HCT116 (cell line): ENCODE measurements around the gene BPIFB4.

Experiments
- ELF1 ChIP-seq: IDR thresholded peaks from 2 replicates; pipeline ENCODE4 v1.6.1; 2012; ENCODE audit warnings: low read depth, borderline replicate concordance
- EZH2 ChIP-seq: fragments of 200-600 bp; sonication (generic); IDR thresholded peaks from 2 replicates; pipeline ENCODE4 v1.6.1; 2017; ENCODE audit warnings: antibody characterized with exemption, mixed run types
- EZH2phosphoT487 ChIP-seq: fragments of 200-600 bp; IDR thresholded peaks from 2 replicates; pipeline ENCODE4 v1.6.1; 2018; ENCODE audit warnings: antibody characterized with exemption, borderline replicate concordance
- JUND ChIP-seq: IDR thresholded peaks from 2 replicates; pipeline ENCODE4 v1.6.1; 2012
- POLR2A ChIP-seq: IDR thresholded peaks from 2 replicates; pipeline ENCODE4 v1.7.0; 2011; ENCODE audit warnings: borderline replicate concordance; ENCODE audit not compliant: insufficient read depth, insufficient read length; ENCODE audit errors: extremely low read depth
- POLR2AphosphoS5 ChIP-seq: IDR thresholded peaks from 2 replicates; pipeline ENCODE4 v1.6.1; 2011; ENCODE audit warnings: mild to moderate bottlenecking, low read depth, low read length, moderate library complexity
- REST ChIP-seq: IDR thresholded peaks from 2 replicates; pipeline ENCODE4 v1.6.1; 2012; ENCODE audit warnings: low read depth
- SP1 ChIP-seq: IDR thresholded peaks from 2 replicates; pipeline ENCODE4 v1.6.1; 2012; ENCODE audit warnings: low read depth
- ZBTB33 ChIP-seq: IDR thresholded peaks from 2 replicates; pipeline ENCODE4 v1.6.1; 2011; ENCODE audit warnings: mild to moderate bottlenecking, low read length, moderate library complexity; ENCODE audit not compliant: insufficient replicate concordance; ENCODE audit errors: extremely low read depth
- ZFX ChIP-seq: fragments of 450-650 bp; IDR thresholded peaks from 2 replicates; pipeline ENCODE4 v1.6.1; 2017
- ZNF274 ChIP-seq: fragments of 200-500 bp; sonication (Bioruptor generic); IDR thresholded peaks from 2 replicates; pipeline ENCODE4 v1.6.1; 2014; ENCODE audit warnings: mild to moderate bottlenecking, low read depth, low read length, inconsistent platforms
- TF ChIP-seq, protein P1 (sequence below), 3 experiments: fragments of 200-600 bp in 1 of 3; sonication (generic) in 1 of 3; IDR thresholded peaks in 2 of 3; conservative IDR thresholded peaks in 1 of 3; 2 replicates each; pipeline ENCODE4 v1.5.1; 2012 to 2017; ENCODE audit warnings: low read depth in 2 of 3, low read length in 2 of 3, antibody characterized with exemption in 1 of 3, borderline replicate concordance in 1 of 3, control low read depth in 1 of 3, mild to moderate bottlenecking in 1 of 3, mixed read lengths in 1 of 3, mixed run types in 1 of 3, moderate library complexity in 1 of 3; ENCODE audit not compliant: insufficient read depth in 1 of 3
- TF ChIP-seq, protein P2 (sequence below): IDR thresholded peaks from 2 replicates; pipeline ENCODE4 v1.6.1; 2012

DNA sequence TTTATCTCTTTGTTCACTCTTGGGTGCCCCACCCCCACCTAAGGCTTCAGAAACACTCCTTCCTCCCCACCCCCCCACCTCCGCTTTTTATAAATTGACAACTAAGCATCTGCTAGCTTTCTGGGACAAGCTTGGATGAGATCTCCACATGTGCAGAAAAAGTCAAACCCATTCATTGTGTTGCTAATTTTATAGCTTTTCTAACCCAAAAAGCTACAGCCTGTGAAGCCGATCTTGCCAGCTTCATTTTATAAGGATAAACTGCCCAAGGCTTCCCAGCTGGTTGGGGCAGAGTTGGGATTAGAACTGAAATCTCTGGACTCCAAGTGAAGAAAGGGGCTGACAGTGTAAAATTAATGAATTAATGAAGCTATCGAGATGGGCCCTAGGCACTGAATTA is 24.1 kb downstream of the BPIFB4 start:
- TF ChIP-seq, protein P1, sequence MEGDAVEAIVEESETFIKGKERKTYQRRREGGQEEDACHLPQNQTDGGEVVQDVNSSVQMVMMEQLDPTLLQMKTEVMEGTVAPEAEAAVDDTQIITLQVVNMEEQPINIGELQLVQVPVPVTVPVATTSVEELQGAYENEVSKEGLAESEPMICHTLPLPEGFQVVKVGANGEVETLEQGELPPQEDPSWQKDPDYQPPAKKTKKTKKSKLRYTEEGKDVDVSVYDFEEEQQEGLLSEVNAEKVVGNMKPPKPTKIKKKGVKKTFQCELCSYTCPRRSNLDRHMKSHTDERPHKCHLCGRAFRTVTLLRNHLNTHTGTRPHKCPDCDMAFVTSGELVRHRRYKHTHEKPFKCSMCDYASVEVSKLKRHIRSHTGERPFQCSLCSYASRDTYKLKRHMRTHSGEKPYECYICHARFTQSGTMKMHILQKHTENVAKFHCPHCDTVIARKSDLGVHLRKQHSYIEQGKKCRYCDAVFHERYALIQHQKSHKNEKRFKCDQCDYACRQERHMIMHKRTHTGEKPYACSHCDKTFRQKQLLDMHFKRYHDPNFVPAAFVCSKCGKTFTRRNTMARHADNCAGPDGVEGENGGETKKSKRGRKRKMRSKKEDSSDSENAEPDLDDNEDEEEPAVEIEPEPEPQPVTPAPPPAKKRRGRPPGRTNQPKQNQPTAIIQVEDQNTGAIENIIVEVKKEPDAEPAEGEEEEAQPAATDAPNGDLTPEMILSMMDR (IDR thresholded peaks at IDR 0.05 in 2 of 3, conservative IDR thresholded peaks at IDR 0.05 in 1 of 3; ENCODE audit: borderline replicate concordance in 1 of 3, insufficient read depth in 1 of 3, low read depth in 2 of 3, low read length in 2 of 3): no peak
- no peak for TF ChIP-seq EZH2
- no peak for TF ChIP-seq POLR2AphosphoS5
- TF ChIP-seq, protein P2, sequence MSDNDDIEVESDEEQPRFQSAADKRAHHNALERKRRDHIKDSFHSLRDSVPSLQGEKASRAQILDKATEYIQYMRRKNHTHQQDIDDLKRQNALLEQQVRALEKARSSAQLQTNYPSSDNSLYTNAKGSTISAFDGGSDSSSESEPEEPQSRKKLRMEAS: no peak
- TF ChIP-seq POLR2A: no peak
- no peak for TF ChIP-seq EZH2phosphoT487
- TF ChIP-seq ELF1: no peak
- TF ChIP-seq ZFX: no peak
- no peak for TF ChIP-seq ZBTB33
- TF ChIP-seq REST: no peak
- TF ChIP-seq SP1: no peak
- no peak for TF ChIP-seq JUND
- no peak for TF ChIP-seq ZNF274
